H9 (cell line): Measurements from ENCODE around the gene MMP17. TPM values are rescaled to one million over a fixed set of nuclear protein-coding genes. Genes with fewer than 3 reads are reported as not detected.

ENCODE experiments used
- DNase-seq: peaks from one replicate; pipeline ENCODE4 v3.0.0-alpha.2; 2017
- H2AFZ ChIP-seq: one replicate; pipeline ENCODE4 v1.6.1; 2013; ENCODE audit warnings: mild to moderate bottlenecking, low read length, control low read depth, moderate library complexity
- H2AK5ac ChIP-seq: 2 replicates; pipeline ENCODE4 v1.6.1; 2013; ENCODE audit warnings: low read length, control low read depth, mixed read lengths; ENCODE audit not compliant: insufficient read length
- H2BK120ac ChIP-seq: one replicate; pipeline ENCODE4 v1.6.1; 2013; ENCODE audit warnings: low read depth, mild to moderate bottlenecking, low read length, control low read depth, inconsistent platforms; ENCODE audit not compliant: poor library complexity, severe bottlenecking
- H2BK12ac ChIP-seq: 2 replicates; pipeline ENCODE4 v1.6.1; 2013; ENCODE audit warnings: low read length, control low read depth, mixed read lengths, low read depth; ENCODE audit not compliant: insufficient read length
- H2BK15ac ChIP-seq: 2 replicates; pipeline ENCODE4 v1.6.1; 2013; ENCODE audit warnings: low read depth, low read length, control low read depth
- H2BK20ac ChIP-seq: one replicate; pipeline ENCODE4 v1.6.1; 2013; ENCODE audit warnings: low read depth, mild to moderate bottlenecking, low read length, control low read depth, inconsistent platforms; ENCODE audit not compliant: poor library complexity, severe bottlenecking
- H2BK5ac ChIP-seq: 2 replicates; pipeline ENCODE4 v1.6.1; 2013; ENCODE audit warnings: low read length, control low read depth, mixed read lengths; ENCODE audit not compliant: insufficient read length
- H3K14ac ChIP-seq: 2 replicates; pipeline ENCODE4 v1.6.1; 2013; ENCODE audit warnings: low read length, control low read depth; ENCODE audit not compliant: insufficient read depth
- H3K18ac ChIP-seq: 2 replicates; pipeline ENCODE4 v1.6.1; 2013; ENCODE audit warnings: low read depth, mild to moderate bottlenecking, mixed read lengths, low read length, control low read depth; ENCODE audit not compliant: insufficient read length
- H3K23ac ChIP-seq: 2 replicates; pipeline ENCODE4 v1.6.1; 2013; ENCODE audit warnings: low read length, control low read depth, mixed read lengths, low read depth; ENCODE audit not compliant: insufficient read length
- H3K23me2 ChIP-seq: 2 replicates; pipeline ENCODE4 v1.6.1; 2013; ENCODE audit warnings: low read depth, mild to moderate bottlenecking, mixed read lengths, low read length, control low read depth; ENCODE audit not compliant: insufficient read length, poor library complexity, severe bottlenecking
- H3K27ac ChIP-seq: 2 replicates; pipeline ENCODE4 v1.5.1; 2013; ENCODE audit warnings: low read length, control low read depth, mixed read lengths, low read depth; ENCODE audit not compliant: insufficient read length
- H3K27me3 ChIP-seq: 2 replicates; pipeline ENCODE4 v1.6.1; 2013; ENCODE audit warnings: low read length, control low read depth, inconsistent platforms; ENCODE audit not compliant: insufficient read depth
- H3K4ac ChIP-seq: 2 replicates; pipeline ENCODE4 v1.6.1; 2013; ENCODE audit warnings: low read depth, mild to moderate bottlenecking, control low read depth, inconsistent platforms, low read length, moderate library complexity
- H3K4me1 ChIP-seq: 2 replicates; pipeline ENCODE4 v1.6.1; 2013; ENCODE audit warnings: low read length, control low read depth, inconsistent platforms; ENCODE audit not compliant: insufficient read depth
- H3K4me2 ChIP-seq: 2 replicates; pipeline ENCODE4 v1.6.1; 2013; ENCODE audit warnings: low read length, control low read depth, mixed read lengths; ENCODE audit not compliant: insufficient read length, insufficient read depth
- H3K56ac ChIP-seq: 2 replicates; pipeline ENCODE4 v1.6.1; 2013; ENCODE audit warnings: low read depth, mild to moderate bottlenecking, mixed read lengths, low read length, control low read depth; ENCODE audit not compliant: insufficient read length
- H3K79me1 ChIP-seq: 2 replicates; pipeline ENCODE4 v1.6.1; 2013; ENCODE audit warnings: low read depth, mild to moderate bottlenecking, moderate library complexity, low read length, control low read depth, inconsistent platforms; ENCODE audit not compliant: insufficient read depth, poor library complexity, severe bottlenecking
- H3K79me2 ChIP-seq: 2 replicates; pipeline ENCODE4 v1.6.1; 2013; ENCODE audit warnings: low read length, control low read depth, inconsistent platforms; ENCODE audit not compliant: insufficient read depth
- H3K9ac ChIP-seq: 2 replicates; pipeline ENCODE4 v1.6.1; 2013; ENCODE audit warnings: low read length, control low read depth, mixed read lengths; ENCODE audit not compliant: insufficient read length; ENCODE audit errors: extremely low read depth
- H3K9me3 ChIP-seq: one replicate; pipeline ENCODE4 v1.6.1; 2013; ENCODE audit warnings: low read depth, low read length, inconsistent platforms; ENCODE audit not compliant: control insufficient read depth
- H3T11ph ChIP-seq: one replicate; pipeline ENCODE4 v1.6.1; 2013; ENCODE audit warnings: mild to moderate bottlenecking, low read length, control low read depth, inconsistent platforms
- H4K20me1 ChIP-seq: one replicate; pipeline ENCODE4 v1.6.1; 2013; ENCODE audit not compliant: control insufficient read depth, insufficient read length, insufficient read depth
- H4K5ac ChIP-seq: 2 replicates; pipeline ENCODE4 v1.6.1; 2013; ENCODE audit warnings: low read depth, mild to moderate bottlenecking, mixed read lengths, low read length, control low read depth; ENCODE audit not compliant: insufficient read length
- H4K8ac ChIP-seq: replicated peaks from 2 replicates; pipeline ENCODE4 v1.6.1; 2013; ENCODE audit warnings: low read length, control low read depth, mixed read lengths, low read depth; ENCODE audit not compliant: insufficient read length
- H4K91ac ChIP-seq: 2 replicates; pipeline ENCODE4 v1.6.1; 2013; ENCODE audit warnings: low read depth, mild to moderate bottlenecking, moderate library complexity, mixed read lengths, low read length, control low read depth; ENCODE audit not compliant: insufficient read length
- H3K27ac Mint-ChIP-seq, 3 experiments: 2 replicates in 2 of 3; 3 replicates in 1 of 3; pipeline ENCODE4 v1.8.0; 2020 to 2021; ENCODE audit warnings: mixed read lengths in 3 of 3, mild to moderate bottlenecking in 1 of 3, moderate library complexity in 1 of 3
- H3K27me3 Mint-ChIP-seq: 2 replicates; pipeline ENCODE4 v1.8.0; 2021; ENCODE audit warnings: low read depth, mild to moderate bottlenecking, moderate library complexity, mixed read lengths
- H3K36me3 Mint-ChIP-seq, 3 experiments: 2 replicates in 2 of 3; 3 replicates in 1 of 3; pipeline ENCODE4 v1.8.0; 2020 to 2021; ENCODE audit warnings: low read depth in 3 of 3, mixed read lengths in 3 of 3; ENCODE audit not compliant: insufficient read depth in 1 of 3
- H3K4me1 Mint-ChIP-seq, 2 experiments: 2 replicates each; pipeline ENCODE4 v1.8.0; 2020; ENCODE audit warnings: mixed read lengths in 2 of 2
- H3K4me3 Mint-ChIP-seq, 2 experiments: 2 replicates in 1 of 2; 3 replicates in 1 of 2; pipeline ENCODE4 v1.8.0; 2020 to 2021; ENCODE audit warnings: mild to moderate bottlenecking in 2 of 2, mixed read lengths in 2 of 2, moderate library complexity in 1 of 2
- H3K9me3 Mint-ChIP-seq, 2 experiments: 2 replicates in 1 of 2; 3 replicates in 1 of 2; pipeline ENCODE4 v1.8.0; 2020; ENCODE audit warnings: mild to moderate bottlenecking in 2 of 2, mixed read lengths in 2 of 2, moderate library complexity in 1 of 2
- WGBS: extraction: QIAGEN DNeasy Blood & Tissue Kit; methylation state at CpG from one replicate; pipeline ENCODE4 v1.1.7; 2013; ENCODE audit warnings: missing lambda C conversion rate, low lambda C conversion rate, mixed read lengths; ENCODE audit not compliant: insufficient read length; ENCODE audit errors: extremely low coverage; 5-methylcytosine and 5-hydroxymethylcytosine counted together
- total RNA-seq: library from RNA; stranded (reverse); gene quantifications from 2 replicates; pipeline ENCODE4 v1.2.1, GENCODE V29; 2021
- TF ChIP-seq, protein P1 (sequence below): fragments of 200-600 bp; sonication (generic); conservative IDR thresholded peaks from 3 replicates; pipeline ENCODE4 v1.8.0; 2021; ENCODE audit warnings: antibody characterized with exemption, mild to moderate bottlenecking

Gene MMP17
- total RNA-seq, 1 experiment from 2014 or later: 14.8 TPM

DNA sequence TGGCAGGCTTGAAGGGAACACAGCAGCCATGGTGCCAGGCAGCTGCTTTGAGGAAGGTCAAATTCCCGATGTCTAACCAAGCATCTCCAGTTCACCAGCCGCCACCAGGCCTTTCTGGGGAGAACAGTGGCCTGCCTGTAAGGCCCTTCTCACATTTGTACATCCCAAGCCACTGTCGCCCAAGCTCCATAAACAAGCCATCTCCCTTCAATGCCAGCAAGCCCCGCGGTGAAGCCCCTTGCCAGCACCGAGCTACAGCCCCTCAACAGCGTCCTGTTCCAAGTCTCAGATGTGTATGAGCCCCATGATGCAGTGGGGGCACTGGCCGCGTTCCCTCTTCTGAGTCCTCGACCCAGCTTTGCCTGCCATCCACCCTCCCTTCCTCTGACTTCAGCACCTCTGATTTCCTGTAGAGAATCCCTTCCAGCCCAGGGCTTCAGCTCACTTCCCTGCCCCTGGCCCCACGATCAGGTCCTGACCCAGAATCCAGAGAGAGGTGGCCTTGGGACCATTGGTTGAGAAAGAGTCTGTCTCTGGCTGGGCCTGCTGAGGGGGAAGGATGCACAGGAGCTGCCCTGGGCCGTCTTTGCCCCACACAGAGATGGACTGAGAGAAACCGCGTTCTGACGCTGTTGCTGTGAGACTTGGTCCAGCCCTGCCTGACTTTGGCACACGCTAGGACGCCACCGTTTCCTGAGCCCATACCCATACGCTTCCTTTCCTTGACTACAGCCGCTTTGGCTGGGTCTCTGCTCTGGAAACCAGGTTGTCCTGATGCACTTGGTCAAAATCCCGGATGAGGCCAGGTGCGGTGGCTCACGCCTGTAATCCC is 1.9 kb upstream of the MMP17 start:
- Mint-ChIP-seq H3K36me3 (no peaks in the 10 kb centered on the region; a peak in 1 of 7 replicates), H3K9me3 (no peaks in the 10 kb centered on the region), H3K4me3 (peak overlapping the region in 1 of 2 experiments; percentile 62; a peak in 2 of 5 replicates), H3K27ac (no peak overlapping the region; a peak in 2 of 7 replicates), H3K4me1 (peaks cover 2 to 9% of the 10 kb centered on the region in 2 experiments; a peak in 2 of 4 replicates), H3K27me3 (peaks cover 43% of the 10 kb centered on the region)
- Histone ChIP-seq H3K9me3 (no peaks in the 10 kb centered on the region), H3T11ph (no peak overlapping the region), H3K4me2 (no peak overlapping the region), H3K23me2 (peaks cover 21% of the 10 kb centered on the region), H3K27me3 (no peaks in the 10 kb centered on the region; the same call in 1 of the 2 replicates), H2BK12ac (no peak overlapping the region), H3K9ac (no peak overlapping the region), H3K79me1 (no peaks in the 10 kb centered on the region), H3K4ac (no peak overlapping the region), H2BK20ac (no peak overlapping the region), H3K79me2 (no peaks in the 10 kb centered on the region; the same call in 1 of the 2 replicates), H3K27ac (no peak overlapping the region), H4K91ac (no peak overlapping the region), H4K8ac (no peak overlapping the region), H3K14ac (no peak overlapping the region), H2BK15ac (no peak overlapping the region), H3K4me1 (no peaks in the 10 kb centered on the region), H4K5ac (no peak overlapping the region), H2BK5ac (no peak overlapping the region), H3K56ac (no peak overlapping the region), H2AFZ (no peak overlapping the region), H4K20me1 (peaks cover 3% of the 10 kb centered on the region), H3K23ac (no peak overlapping the region), H2AK5ac (no peak overlapping the region), H3K18ac (no peak overlapping the region), H2BK120ac (no peak overlapping the region)
- peak; percentile 34 for DNase-seq
- TF ChIP-seq, protein P1, sequence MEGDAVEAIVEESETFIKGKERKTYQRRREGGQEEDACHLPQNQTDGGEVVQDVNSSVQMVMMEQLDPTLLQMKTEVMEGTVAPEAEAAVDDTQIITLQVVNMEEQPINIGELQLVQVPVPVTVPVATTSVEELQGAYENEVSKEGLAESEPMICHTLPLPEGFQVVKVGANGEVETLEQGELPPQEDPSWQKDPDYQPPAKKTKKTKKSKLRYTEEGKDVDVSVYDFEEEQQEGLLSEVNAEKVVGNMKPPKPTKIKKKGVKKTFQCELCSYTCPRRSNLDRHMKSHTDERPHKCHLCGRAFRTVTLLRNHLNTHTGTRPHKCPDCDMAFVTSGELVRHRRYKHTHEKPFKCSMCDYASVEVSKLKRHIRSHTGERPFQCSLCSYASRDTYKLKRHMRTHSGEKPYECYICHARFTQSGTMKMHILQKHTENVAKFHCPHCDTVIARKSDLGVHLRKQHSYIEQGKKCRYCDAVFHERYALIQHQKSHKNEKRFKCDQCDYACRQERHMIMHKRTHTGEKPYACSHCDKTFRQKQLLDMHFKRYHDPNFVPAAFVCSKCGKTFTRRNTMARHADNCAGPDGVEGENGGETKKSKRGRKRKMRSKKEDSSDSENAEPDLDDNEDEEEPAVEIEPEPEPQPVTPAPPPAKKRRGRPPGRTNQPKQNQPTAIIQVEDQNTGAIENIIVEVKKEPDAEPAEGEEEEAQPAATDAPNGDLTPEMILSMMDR: no peak
- no CpG with 5 or more reads among the region's 23 CpGs for WGBS
